Measurements from ENCODE around the gene GRAMD1A.
A peak's percentile ranks its signal among the peaks of the same experiment; 100 is the strongest.

GRAMD1A gene

GRCh38 chr19:34999498-35000337, at the start of gene GRAMD1A:
TSS of gene GRAMD1A (plus strand) at chr19:35000323. CDS start at chr19:35000479, 156 bp downstream.
- Histone ChIP-seq H3K27me3 (ENCODE audit: control insufficient read depth in 2 of 2, insufficient read depth in 2 of 2, low read length in 2 of 2) (no peaks in the 10 kb centered on the region), H3K9ac (ENCODE audit: low read depth in 1 of 2, low read length in 2 of 2) (peak within 1 kb of the TSS; percentile 81 to 85), H3K4me1 (ENCODE audit: control insufficient read depth in 2 of 2, insufficient read depth in 2 of 2, low read length in 2 of 2) (peaks cover 50 to 63% of the 10 kb centered on the region in 2 donors), H3K36me3 (ENCODE audit: control insufficient read depth in 2 of 2, insufficient read depth in 2 of 2, low read length in 2 of 2) (peaks cover 0 to 3% of the 10 kb centered on the region in 2 donors), H3K4me3 (ENCODE audit: low read length in 2 of 2) (peak within 1 kb of the TSS; percentile 72 to 82), H3K27ac (ENCODE audit: low read depth in 2 of 2, low read length in 2 of 2) (peak within 1 kb of the TSS; percentile 94 to 97), H3K9me3 (ENCODE audit: control insufficient read depth in 2 of 2, low read length in 2 of 2) (no peaks in the 10 kb centered on the region)

GRCh38 chr19:34953092-34953491, 47.0 kb upstream of the GRAMD1A start:
- H3K27ac ChIP-seq (ENCODE audit: low read depth in 2 of 2, low read length in 2 of 2), result no peak overlapping the region
- H3K27me3 ChIP-seq (ENCODE audit: control insufficient read depth in 2 of 2, insufficient read depth in 2 of 2, low read length in 2 of 2), result no peaks in the 10 kb centered on the region
- H3K4me3 ChIP-seq (ENCODE audit: low read length in 2 of 2), result no peak overlapping the region
- no peak overlapping the region for H3K9ac ChIP-seq (ENCODE audit: low read depth in 1 of 2, low read length in 2 of 2)
- peaks cover 24 to 26% of the 10 kb centered on the region in 2 donors for H3K9me3 ChIP-seq (ENCODE audit: control insufficient read depth in 2 of 2, low read length in 2 of 2)
- H3K4me1 ChIP-seq (ENCODE audit: control insufficient read depth in 2 of 2, insufficient read depth in 2 of 2, low read length in 2 of 2), result no peaks in the 10 kb centered on the region
- H3K36me3 ChIP-seq (ENCODE audit: control insufficient read depth in 2 of 2, insufficient read depth in 2 of 2, low read length in 2 of 2), result peaks cover 9% of the 10 kb centered on the region in 2 donors

GRCh38 chr19:34957830-34958751, 42.0 kb upstream of the GRAMD1A start:
- Histone ChIP-seq H3K36me3 (ENCODE audit: control insufficient read depth in 2 of 2, insufficient read depth in 2 of 2, low read length in 2 of 2) (peaks cover 37 to 46% of the 10 kb centered on the region in 2 donors), H3K27me3 (ENCODE audit: control insufficient read depth in 2 of 2, insufficient read depth in 2 of 2, low read length in 2 of 2) (no peaks in the 10 kb centered on the region), H3K4me1 (ENCODE audit: control insufficient read depth in 2 of 2, insufficient read depth in 2 of 2, low read length in 2 of 2) (peaks cover 5 to 9% of the 10 kb centered on the region in 2 donors), H3K9me3 (ENCODE audit: control insufficient read depth in 2 of 2, low read length in 2 of 2) (peaks cover 50 to 61% of the 10 kb centered on the region in 2 donors), H3K9ac (ENCODE audit: low read depth in 1 of 2, low read length in 2 of 2) (no peak overlapping the region), H3K27ac (ENCODE audit: low read depth in 2 of 2, low read length in 2 of 2) (no peak overlapping the region), H3K4me3 (ENCODE audit: low read length in 2 of 2) (peak overlapping the region in 1 of 2 donors; percentile 2)

GRCh38 chr19:34959021-34959420, 41.1 kb upstream of the GRAMD1A start:
- Histone ChIP-seq H3K27me3 (ENCODE audit: control insufficient read depth in 2 of 2, insufficient read depth in 2 of 2, low read length in 2 of 2) (no peaks in the 10 kb centered on the region), H3K4me1 (ENCODE audit: control insufficient read depth in 2 of 2, insufficient read depth in 2 of 2, low read length in 2 of 2) (peaks cover 6 to 9% of the 10 kb centered on the region in 2 donors), H3K36me3 (ENCODE audit: control insufficient read depth in 2 of 2, insufficient read depth in 2 of 2, low read length in 2 of 2) (peaks cover 37 to 46% of the 10 kb centered on the region in 2 donors), H3K27ac (ENCODE audit: low read depth in 2 of 2, low read length in 2 of 2) (no peak overlapping the region), H3K9ac (ENCODE audit: low read depth in 1 of 2, low read length in 2 of 2) (no peak overlapping the region), H3K4me3 (ENCODE audit: low read length in 2 of 2) (no peak overlapping the region), H3K9me3 (ENCODE audit: control insufficient read depth in 2 of 2, low read length in 2 of 2) (peaks cover 47 to 58% of the 10 kb centered on the region in 2 donors)

GRCh38 chr19:34960103-34960805, 39.9 kb upstream of the GRAMD1A start:
- Histone ChIP-seq H3K4me3 (ENCODE audit: low read length in 2 of 2) (peak overlapping the region in 1 of 2 donors; percentile 15), H3K36me3 (ENCODE audit: control insufficient read depth in 2 of 2, insufficient read depth in 2 of 2, low read length in 2 of 2) (peaks cover 37 to 46% of the 10 kb centered on the region in 2 donors), H3K27me3 (ENCODE audit: control insufficient read depth in 2 of 2, insufficient read depth in 2 of 2, low read length in 2 of 2) (no peaks in the 10 kb centered on the region), H3K27ac (ENCODE audit: low read depth in 2 of 2, low read length in 2 of 2) (no peak overlapping the region), H3K4me1 (ENCODE audit: control insufficient read depth in 2 of 2, insufficient read depth in 2 of 2, low read length in 2 of 2) (peaks cover 6 to 9% of the 10 kb centered on the region in 2 donors), H3K9me3 (ENCODE audit: control insufficient read depth in 2 of 2, low read length in 2 of 2) (peaks cover 47 to 58% of the 10 kb centered on the region in 2 donors), H3K9ac (ENCODE audit: low read depth in 1 of 2, low read length in 2 of 2) (no peak overlapping the region)

GRCh38 chr19:34960940-34961679, 39.0 kb upstream of the GRAMD1A start:
- Histone ChIP-seq H3K9ac (ENCODE audit: low read depth in 1 of 2, low read length in 2 of 2) (no peak overlapping the region), H3K36me3 (ENCODE audit: control insufficient read depth in 2 of 2, insufficient read depth in 2 of 2, low read length in 2 of 2) (peaks cover 37 to 46% of the 10 kb centered on the region in 2 donors), H3K9me3 (ENCODE audit: control insufficient read depth in 2 of 2, low read length in 2 of 2) (peaks cover 42 to 51% of the 10 kb centered on the region in 2 donors), H3K4me1 (ENCODE audit: control insufficient read depth in 2 of 2, insufficient read depth in 2 of 2, low read length in 2 of 2) (peaks cover 6 to 9% of the 10 kb centered on the region in 2 donors), H3K27me3 (ENCODE audit: control insufficient read depth in 2 of 2, insufficient read depth in 2 of 2, low read length in 2 of 2) (no peaks in the 10 kb centered on the region), H3K4me3 (ENCODE audit: low read length in 2 of 2) (peak overlapping the region in 1 of 2 donors; percentile 6), H3K27ac (ENCODE audit: low read depth in 2 of 2, low read length in 2 of 2) (no peak overlapping the region)

- Histone ChIP-seq H3K36me3 (ENCODE audit: control insufficient read depth in 2 of 2, insufficient read depth in 2 of 2, low read length in 2 of 2) (peaks cover 37 to 46% of the 10 kb centered on the region in 2 donors), H3K9ac (ENCODE audit: low read depth in 1 of 2, low read length in 2 of 2) (no peak overlapping the region), H3K4me3 (ENCODE audit: low read length in 2 of 2) (peak overlapping the region; percentile 70 to 79), H3K9me3 (ENCODE audit: control insufficient read depth in 2 of 2, low read length in 2 of 2) (peaks cover 42 to 49% of the 10 kb centered on the region in 2 donors), H3K27ac (ENCODE audit: low read depth in 2 of 2, low read length in 2 of 2) (peak overlapping the region in 1 of 2 donors; percentile 3), H3K27me3 (ENCODE audit: control insufficient read depth in 2 of 2, insufficient read depth in 2 of 2, low read length in 2 of 2) (no peaks in the 10 kb centered on the region), H3K4me1 (ENCODE audit: control insufficient read depth in 2 of 2, insufficient read depth in 2 of 2, low read length in 2 of 2) (peaks cover 6 to 9% of the 10 kb centered on the region in 2 donors)
These were observed 38.1 kb upstream of the GRAMD1A start for GRCh38 chr19:34961775-34962686.

GRCh38 chr19:34962687-34963572, 37.2 kb upstream of the GRAMD1A start:
- H3K9ac ChIP-seq (ENCODE audit: low read depth in 1 of 2, low read length in 2 of 2), result peak overlapping the region; percentile 70 to 81
- H3K27ac ChIP-seq (ENCODE audit: low read depth in 2 of 2, low read length in 2 of 2), result peak overlapping the region; percentile 19 to 65
- H3K4me3 ChIP-seq (ENCODE audit: low read length in 2 of 2), result peak overlapping the region; percentile 70 to 79
- peaks cover 30 to 38% of the 10 kb centered on the region in 2 donors for H3K36me3 ChIP-seq (ENCODE audit: control insufficient read depth in 2 of 2, insufficient read depth in 2 of 2, low read length in 2 of 2)
- no peaks in the 10 kb centered on the region for H3K27me3 ChIP-seq (ENCODE audit: control insufficient read depth in 2 of 2, insufficient read depth in 2 of 2, low read length in 2 of 2)
- H3K9me3 ChIP-seq (ENCODE audit: control insufficient read depth in 2 of 2, low read length in 2 of 2), result peaks cover 33 to 40% of the 10 kb centered on the region in 2 donors
- peaks cover 6 to 9% of the 10 kb centered on the region in 2 donors for H3K4me1 ChIP-seq (ENCODE audit: control insufficient read depth in 2 of 2, insufficient read depth in 2 of 2, low read length in 2 of 2)

Measured in mucosa of rectum (tissue), 2 donors.